Pons (tissue), 1 donor: Measurements from ENCODE around the gene DBN1.
A peak's percentile ranks its signal among the peaks of the same experiment; 100 is the strongest.

Experiments
- DNase-seq: peaks from one replicate; pipeline ENCODE4 v3.0.0-alpha.2; 2016; ENCODE audit warnings: low spot score

Gene DBN1

GRCh38 chr5:177473443-177474001 is at the start of gene DBN1:
DBN1 (minus strand) TSS chr5:177473634; CDS start chr5:177473521, 113 bp downstream.
- no peak for DNase-seq

- peak; percentile 56 for DNase-seq
These were observed 47.6 kb upstream of the DBN1 start for GRCh38 chr5:177520916-177521513.

- DNase-seq = no peak
These were observed 46.8 kb upstream of the DBN1 start for GRCh38 chr5:177520271-177520670.

- no peak for DNase-seq
These were observed 46.2 kb upstream of the DBN1 start for GRCh38 chr5:177519463-177520235.

GRCh38 chr5:177516601-177517568 is 43.5 kb upstream of the DBN1 start, which contains the start of gene DDX41:
DDX41 (minus strand) TSS chr5:177516961; CDS start chr5:177516945, 16 bp downstream.
- peak; percentile 98 for DNase-seq

- no peak for DNase-seq
These were observed 42.1 kb upstream of the DBN1 start for GRCh38 chr5:177515580-177515979.

GRCh38 chr5:177514541-177514940 is 41.1 kb upstream of the DBN1 start:
- DNase-seq = no peak

GRCh38 chr5:177513500-177513899 is 40.1 kb upstream of the DBN1 start:
- DNase-seq = no peak

GRCh38 chr5:177512736-177513380 is 39.4 kb upstream of the DBN1 start:
- no peak for DNase-seq

GRCh38 chr5:177511796-177512675 is 38.6 kb upstream of the DBN1 start:
- DNase-seq = no peak

GRCh38 chr5:177511181-177511580 is 37.7 kb upstream of the DBN1 start:
- no peak for DNase-seq

- DNase-seq = no peak
These were observed 37.2 kb upstream of the DBN1 start for GRCh38 chr5:177510567-177511053.

GRCh38 chr5:177509991-177510566 is 36.6 kb upstream of the DBN1 start:
- DNase-seq = no peak

- no peak for DNase-seq
These were observed 36.0 kb upstream of the DBN1 start, which contains the start of gene DOK3 for GRCh38 chr5:177509381-177509951. DOK3 (minus strand) TSS chr5:177509826; CDS start chr5:177509540, 286 bp downstream.

GRCh38 chr5:177508837-177509236 is 35.4 kb upstream of the DBN1 start:
- DNase-seq = no peak

- no peak for DNase-seq
These were observed 34.8 kb upstream of the DBN1 start for GRCh38 chr5:177508221-177508611.

GRCh38 chr5:177507596-177508220 is 34.3 kb upstream of the DBN1 start:
- DNase-seq = no peak

- no peak for DNase-seq
These were observed 33.7 kb upstream of the DBN1 start for GRCh38 chr5:177507165-177507564.

GRCh38 chr5:177505075-177505474 is 31.6 kb upstream of the DBN1 start:
- no peak for DNase-seq
